GM21737 (cell line): Measurements from ENCODE around the gene DRAXIN.

Experiments used
- ATAC-seq: cut with Tn5 transposase; IDR thresholded peaks from one replicate; pipeline ENCODE4 v1.9.1; 2021; ENCODE audit warnings: mild to moderate bottlenecking, moderate library complexity; ENCODE audit not compliant: unreplicated experiment

Gene DRAXIN

GRCh38 chr1:11735531-11735853 lies 44.0 kb downstream of the DRAXIN start:
- ATAC-seq: peak; percentile 6

GRCh38 chr1:11735854-11736745 lies 44.6 kb downstream of the DRAXIN start, which contains the start of gene AGTRAP:
Gene AGTRAP (plus strand): TSS chr1:11736136. CDS start chr1:11736209, 73 bp downstream.
- peak; percentile 67 for ATAC-seq

- no peak for ATAC-seq
These were observed 45.5 kb downstream of the DRAXIN start for GRCh38 chr1:11736746-11737639.

GRCh38 chr1:11738096-11738495 lies 46.6 kb downstream of the DRAXIN start:
- ATAC-seq: no peak

- no peak for ATAC-seq
These were observed 47.3 kb downstream of the DRAXIN start for GRCh38 chr1:11738783-11739182.

- ATAC-seq: no peak
These were observed 49.0 kb downstream of the DRAXIN start for GRCh38 chr1:11740258-11741192.

GRCh38 chr1:11741482-11741881 lies 50.0 kb downstream of the DRAXIN start:
- no peak for ATAC-seq

- ATAC-seq: no peak
These were observed 50.5 kb downstream of the DRAXIN start for GRCh38 chr1:11741919-11742558.

- no peak for ATAC-seq
These were observed 52.8 kb downstream of the DRAXIN start for GRCh38 chr1:11744287-11744686.

- ATAC-seq: no peak
These were observed 54.6 kb downstream of the DRAXIN start for GRCh38 chr1:11746092-11746491.

GRCh38 chr1:11746795-11747487 lies 55.4 kb downstream of the DRAXIN start:
- no peak for ATAC-seq

- no peak for ATAC-seq
These were observed 57.0 kb downstream of the DRAXIN start for GRCh38 chr1:11748294-11749202.

GRCh38 chr1:11749203-11749689 lies 57.7 kb downstream of the DRAXIN start:
- ATAC-seq: peak; percentile 65

- ATAC-seq: no peak
These were observed 58.5 kb downstream of the DRAXIN start for GRCh38 chr1:11749996-11750395.

GRCh38 chr1:11751087-11751486 lies 59.6 kb downstream of the DRAXIN start:
- no peak for ATAC-seq

- ATAC-seq: no peak
These were observed 61.0 kb downstream of the DRAXIN start for GRCh38 chr1:11752359-11753088.

- no peak for ATAC-seq
These were observed 62.2 kb downstream of the DRAXIN start for GRCh38 chr1:11753555-11754208.
